ENCODE results near the gene LIN7A. TPM values are rescaled to one million over a fixed set of nuclear protein-coding genes. Genes with fewer than 3 reads are reported as not detected.

LIN7A gene
- total RNA-seq, 1 experiment from 2014 or later, result not detected

DNA sequence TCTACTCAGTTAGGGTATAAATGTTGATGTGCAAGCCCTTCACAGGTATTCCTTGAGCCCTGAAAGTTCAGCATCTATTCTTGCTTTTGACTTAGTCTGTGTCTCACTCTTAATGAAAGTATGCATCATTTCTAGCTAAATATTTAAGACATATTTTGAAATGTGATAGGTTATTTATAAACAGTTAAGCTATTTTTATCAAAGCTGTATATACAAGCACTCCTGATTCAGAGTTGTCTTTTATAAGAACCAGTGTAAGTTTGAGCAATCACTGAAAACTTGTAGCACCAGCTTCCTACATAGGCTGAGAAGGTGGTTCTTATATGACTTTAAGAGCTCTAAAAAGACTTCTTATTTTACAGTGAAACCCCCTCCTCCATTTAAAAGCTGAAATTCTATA lies 122.4 kb downstream of the LIN7A start:
- Histone ChIP-seq H3K9me3 (ENCODE audit: control insufficient read depth, insufficient read depth, low read depth, low read length) (no peaks in the 10 kb centered on the region), H3K4me3 (ENCODE audit: low read depth in 2 of 2, low read length in 2 of 2) (no peak overlapping the region), H3K27ac (ENCODE audit: low read length) (no peak overlapping the region), H3K4me1 (ENCODE audit: control insufficient read depth, insufficient read depth, low read length) (no peaks in the 10 kb centered on the region), H3K36me3 (ENCODE audit: control insufficient read depth, insufficient read depth, low read length) (no peaks in the 10 kb centered on the region), H3K27me3 (ENCODE audit: control insufficient read depth, insufficient read depth, low read length) (no peaks in the 10 kb centered on the region)
- TF ChIP-seq, protein P1, sequence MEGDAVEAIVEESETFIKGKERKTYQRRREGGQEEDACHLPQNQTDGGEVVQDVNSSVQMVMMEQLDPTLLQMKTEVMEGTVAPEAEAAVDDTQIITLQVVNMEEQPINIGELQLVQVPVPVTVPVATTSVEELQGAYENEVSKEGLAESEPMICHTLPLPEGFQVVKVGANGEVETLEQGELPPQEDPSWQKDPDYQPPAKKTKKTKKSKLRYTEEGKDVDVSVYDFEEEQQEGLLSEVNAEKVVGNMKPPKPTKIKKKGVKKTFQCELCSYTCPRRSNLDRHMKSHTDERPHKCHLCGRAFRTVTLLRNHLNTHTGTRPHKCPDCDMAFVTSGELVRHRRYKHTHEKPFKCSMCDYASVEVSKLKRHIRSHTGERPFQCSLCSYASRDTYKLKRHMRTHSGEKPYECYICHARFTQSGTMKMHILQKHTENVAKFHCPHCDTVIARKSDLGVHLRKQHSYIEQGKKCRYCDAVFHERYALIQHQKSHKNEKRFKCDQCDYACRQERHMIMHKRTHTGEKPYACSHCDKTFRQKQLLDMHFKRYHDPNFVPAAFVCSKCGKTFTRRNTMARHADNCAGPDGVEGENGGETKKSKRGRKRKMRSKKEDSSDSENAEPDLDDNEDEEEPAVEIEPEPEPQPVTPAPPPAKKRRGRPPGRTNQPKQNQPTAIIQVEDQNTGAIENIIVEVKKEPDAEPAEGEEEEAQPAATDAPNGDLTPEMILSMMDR (IDR thresholded peaks at IDR 0.05), result no peak
- no peak for TF ChIP-seq TCF7L2 (IDR thresholded peaks at IDR 0.05; ENCODE audit: low read depth, low read length)
- TF ChIP-seq, protein P2, sequence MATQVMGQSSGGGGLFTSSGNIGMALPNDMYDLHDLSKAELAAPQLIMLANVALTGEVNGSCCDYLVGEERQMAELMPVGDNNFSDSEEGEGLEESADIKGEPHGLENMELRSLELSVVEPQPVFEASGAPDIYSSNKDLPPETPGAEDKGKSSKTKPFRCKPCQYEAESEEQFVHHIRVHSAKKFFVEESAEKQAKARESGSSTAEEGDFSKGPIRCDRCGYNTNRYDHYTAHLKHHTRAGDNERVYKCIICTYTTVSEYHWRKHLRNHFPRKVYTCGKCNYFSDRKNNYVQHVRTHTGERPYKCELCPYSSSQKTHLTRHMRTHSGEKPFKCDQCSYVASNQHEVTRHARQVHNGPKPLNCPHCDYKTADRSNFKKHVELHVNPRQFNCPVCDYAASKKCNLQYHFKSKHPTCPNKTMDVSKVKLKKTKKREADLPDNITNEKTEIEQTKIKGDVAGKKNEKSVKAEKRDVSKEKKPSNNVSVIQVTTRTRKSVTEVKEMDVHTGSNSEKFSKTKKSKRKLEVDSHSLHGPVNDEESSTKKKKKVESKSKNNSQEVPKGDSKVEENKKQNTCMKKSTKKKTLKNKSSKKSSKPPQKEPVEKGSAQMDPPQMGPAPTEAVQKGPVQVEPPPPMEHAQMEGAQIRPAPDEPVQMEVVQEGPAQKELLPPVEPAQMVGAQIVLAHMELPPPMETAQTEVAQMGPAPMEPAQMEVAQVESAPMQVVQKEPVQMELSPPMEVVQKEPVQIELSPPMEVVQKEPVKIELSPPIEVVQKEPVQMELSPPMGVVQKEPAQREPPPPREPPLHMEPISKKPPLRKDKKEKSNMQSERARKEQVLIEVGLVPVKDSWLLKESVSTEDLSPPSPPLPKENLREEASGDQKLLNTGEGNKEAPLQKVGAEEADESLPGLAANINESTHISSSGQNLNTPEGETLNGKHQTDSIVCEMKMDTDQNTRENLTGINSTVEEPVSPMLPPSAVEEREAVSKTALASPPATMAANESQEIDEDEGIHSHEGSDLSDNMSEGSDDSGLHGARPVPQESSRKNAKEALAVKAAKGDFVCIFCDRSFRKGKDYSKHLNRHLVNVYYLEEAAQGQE (IDR thresholded peaks at IDR 0.05; ENCODE audit: insufficient read depth in 1 of 2, low read depth in 2 of 2, low read length in 1 of 2), result no peak
- no peak for TF ChIP-seq SIN3A (IDR thresholded peaks at IDR 0.05; ENCODE audit: borderline replicate concordance, insufficient read depth, low read depth, low read length)
- no peak for TF ChIP-seq POLR2AphosphoS5 (IDR thresholded peaks at IDR 0.05; ENCODE audit: low read depth, low read length)
- intact Hi-C loops (cut with micrococcal nuclease; ENCODE audit: unreplicated experiment), result no loop called here
- DNase-seq (ENCODE audit: low read depth, low spot score), result no peak
- no TSS peak for BruUV-seq (replicated peaks)
- CTCF ChIA-PET, result no interaction called here
- POLR2A ChIA-PET, result no interaction called here
- in situ Hi-C loops (cut with HindIII; ENCODE audit: low pct_unique_long_range_greater_than_20kb, low sequenced_read_pairs), result no loop called here
- ATAC-seq, result no peak

DNA sequence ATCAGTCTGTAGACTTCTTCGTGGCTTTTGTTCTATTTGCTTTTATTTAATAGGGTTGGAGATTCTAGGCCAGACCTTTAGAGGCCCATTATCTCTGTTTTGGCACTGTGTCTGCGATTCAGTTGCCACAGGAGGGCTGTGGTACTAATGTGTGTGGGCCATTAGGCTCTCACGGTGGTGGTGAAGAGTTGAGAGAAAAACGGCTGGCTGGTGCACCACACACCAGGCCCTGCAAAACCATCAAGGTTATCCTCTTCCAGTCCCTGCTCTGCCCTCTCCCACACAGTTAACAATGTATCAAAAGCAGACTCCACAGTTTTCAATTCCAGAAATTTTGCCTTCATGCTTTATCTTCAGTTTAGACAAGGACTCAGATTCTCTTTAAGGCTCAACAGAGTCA lies 123.3 kb downstream of the LIN7A start:
- Histone ChIP-seq H3K27me3 (ENCODE audit: control insufficient read depth, insufficient read depth, low read length) (no peaks in the 10 kb centered on the region), H3K9me3 (ENCODE audit: control insufficient read depth, insufficient read depth, low read depth, low read length) (no peaks in the 10 kb centered on the region), H3K27ac (ENCODE audit: low read length) (no peak overlapping the region), H3K4me1 (ENCODE audit: control insufficient read depth, insufficient read depth, low read length) (no peaks in the 10 kb centered on the region), H3K4me3 (ENCODE audit: low read depth in 2 of 2, low read length in 2 of 2) (no peak overlapping the region), H3K36me3 (ENCODE audit: control insufficient read depth, insufficient read depth, low read length) (no peaks in the 10 kb centered on the region)
- intact Hi-C loops (cut with micrococcal nuclease; ENCODE audit: unreplicated experiment) (no loop called here), in situ Hi-C loops (cut with HindIII; ENCODE audit: low pct_unique_long_range_greater_than_20kb, low sequenced_read_pairs) (no loop called here)
- ATAC-seq (no peak), DNase-seq (ENCODE audit: low read depth, low spot score) (no peak)
- no TSS peak for BruUV-seq (replicated peaks)
- ChIA-PET CTCF (no interaction called here), POLR2A (no interaction called here)
- TF ChIP-seq TCF7L2 (IDR thresholded peaks at IDR 0.05; ENCODE audit: low read depth, low read length) (no peak), SIN3A (IDR thresholded peaks at IDR 0.05; ENCODE audit: borderline replicate concordance, insufficient read depth, low read depth, low read length) (no peak), POLR2AphosphoS5 (IDR thresholded peaks at IDR 0.05; ENCODE audit: low read depth, low read length) (no peak)
- TF ChIP-seq, protein P1 (IDR thresholded peaks at IDR 0.05), result no peak
- TF ChIP-seq, protein P2 (IDR thresholded peaks at IDR 0.05; ENCODE audit: insufficient read depth in 1 of 2, low read depth in 2 of 2, low read length in 1 of 2), result no peak

All from Panc1 (cell line).